Neural cell (in vitro differentiated cells): ENCODE data around the gene KANK4.

Source experiments
- CTCF ChIP-seq: fragments of 450-650 bp; IDR thresholded peaks from 2 replicates; pipeline ENCODE4 v1.5.1; 2014; ENCODE audit warnings: antibody characterized with exemption, mild to moderate bottlenecking, moderate library complexity; ENCODE audit not compliant: poor library complexity, severe bottlenecking
- RAD21 ChIP-seq: fragments of 450-650 bp; conservative IDR thresholded peaks from 2 replicates; pipeline ENCODE4 v1.6.1; 2014; ENCODE audit warnings: antibody characterized with exemption, mild to moderate bottlenecking, moderate library complexity

- TF ChIP-seq CTCF: no peak
- TF ChIP-seq RAD21: no peak
Measured at GRCh38 chr1:62334434-62334985, 15.3 kb upstream of the KANK4 start.
